WTC11 (cell line): ENCODE data around the gene ATP6V1G2. TPM values are rescaled to one million over a fixed set of nuclear protein-coding genes. Genes with fewer than 3 reads are reported as not detected.

ENCODE experiments used
- ATAC-seq: fragments of 200-7000 bp; cut with Tn5 transposase; 2 replicates; pipeline ENCODE4 v1.10.0; 2021; ENCODE audit warnings: mild to moderate bottlenecking, moderate library complexity
- CTCF ChIA-PET: fragments of 300-600 bp; sonication (Branson Sonifier 250); formaldehyde crosslinking; loops from one replicate; lab custom pipeline; 2021; ENCODE audit warnings: antibody characterized with exemption; lab: Charles Lee
- POLR2A ChIA-PET: fragments of 350-600 bp; sonication (Branson Sonifier 250); formaldehyde crosslinking; loops from one replicate; lab custom pipeline; 2021; ENCODE audit warnings: antibody characterized with exemption; lab: Charles Lee
- DNase-seq: peaks from one replicate; pipeline ENCODE4 v3.0.0; 2021; ENCODE audit warnings: low spot score
- H3K27ac Mint-ChIP-seq: 2 replicates; pipeline ENCODE4 v1.8.0; 2021; ENCODE audit warnings: mixed read lengths
- H3K27me3 Mint-ChIP-seq: 2 replicates; pipeline ENCODE4 v1.8.0; 2021; ENCODE audit warnings: low read depth, mild to moderate bottlenecking, moderate library complexity, mixed read lengths
- H3K36me3 Mint-ChIP-seq: 2 replicates; pipeline ENCODE4 v1.8.0; 2021; ENCODE audit warnings: mixed read lengths
- H3K4me1 Mint-ChIP-seq: 2 replicates; pipeline ENCODE4 v1.8.0; 2022; ENCODE audit warnings: mixed read lengths
- H3K4me3 Mint-ChIP-seq: 2 replicates; pipeline ENCODE4 v1.8.0; 2021; ENCODE audit warnings: mild to moderate bottlenecking, moderate library complexity, mixed read lengths
- H3K9me3 Mint-ChIP-seq: 2 replicates; pipeline ENCODE4 v1.8.0; 2021; ENCODE audit warnings: mixed read lengths
- AR ChIP-seq: fragments of 250-450 bp; sonication (Bioruptor Pico); IDR thresholded peaks from 2 replicates; pipeline ENCODE4 v1.9.0; 2021; ENCODE audit warnings: mild to moderate bottlenecking
- ATF1 ChIP-seq: sonication (generic); formaldehyde crosslinking; IDR thresholded peaks from 2 replicates; pipeline ENCODE4 v1.8.1; 2023; ENCODE audit warnings: mild to moderate bottlenecking, moderate library complexity, missing genetic modification reagents
- ATF2 ChIP-seq: sonication (generic); formaldehyde crosslinking; IDR thresholded peaks from 2 replicates; pipeline ENCODE4 v1.8.1; 2022; ENCODE audit warnings: low read depth, missing genetic modification reagents, borderline replicate concordance
- ATF6 ChIP-seq: sonication (generic); formaldehyde crosslinking; IDR thresholded peaks from 2 replicates; pipeline ENCODE4 v1.8.1; 2023; ENCODE audit warnings: mild to moderate bottlenecking, missing genetic modification reagents
- FOXJ3 ChIP-seq: sonication (generic); formaldehyde crosslinking; IDR thresholded peaks from 2 replicates; pipeline ENCODE4 v1.9.0; 2021; ENCODE audit warnings: missing genetic modification reagents, mild to moderate bottlenecking, borderline replicate concordance
- FOXP1 ChIP-seq: sonication (generic); formaldehyde crosslinking; IDR thresholded peaks from 2 replicates; pipeline ENCODE4 v1.8.0; 2022; ENCODE audit warnings: missing genetic modification reagents, mild to moderate bottlenecking, moderate library complexity, borderline replicate concordance
- MAX ChIP-seq: sonication (generic); formaldehyde crosslinking; IDR thresholded peaks from 2 replicates; pipeline ENCODE4 v1.8.0; 2022; ENCODE audit warnings: mild to moderate bottlenecking, missing genetic modification reagents
- MLX ChIP-seq: sonication (generic); formaldehyde crosslinking; IDR thresholded peaks from 2 replicates; pipeline ENCODE4 v1.8.1; 2023; ENCODE audit warnings: mild to moderate bottlenecking, missing genetic modification reagents, moderate library complexity
- NFE2L1 ChIP-seq: sonication (generic); formaldehyde crosslinking; IDR thresholded peaks from 2 replicates; pipeline ENCODE4 v1.8.1; 2023; ENCODE audit warnings: missing genetic modification reagents
- OVOL2 ChIP-seq: fragments of 250-450 bp; sonication (Bioruptor Pico); IDR thresholded peaks from 2 replicates; pipeline ENCODE4 v1.9.0; 2021; ENCODE audit warnings: mild to moderate bottlenecking, borderline replicate concordance
- SMAD3 ChIP-seq: sonication (generic); formaldehyde crosslinking; IDR thresholded peaks from 2 replicates; pipeline ENCODE4 v1.8.0; 2022; ENCODE audit warnings: missing genetic modification reagents, mild to moderate bottlenecking, borderline replicate concordance
- USF1 ChIP-seq: sonication (generic); formaldehyde crosslinking; IDR thresholded peaks from 2 replicates; pipeline ENCODE4 v1.8.0; 2022; ENCODE audit warnings: mild to moderate bottlenecking, missing genetic modification reagents
- ZMAT4 ChIP-seq: fragments of 250-450 bp; sonication (Bioruptor Pico); IDR thresholded peaks from 2 replicates; pipeline ENCODE4 v1.9.0; 2021; ENCODE audit warnings: mild to moderate bottlenecking
- ZNF121 ChIP-seq: sonication (generic); formaldehyde crosslinking; IDR thresholded peaks from 2 replicates; pipeline ENCODE4 v1.8.0; 2023; ENCODE audit warnings: missing genetic modification reagents
- ZNF423 ChIP-seq: fragments of 250-450 bp; sonication (Bioruptor Pico); IDR thresholded peaks from 2 replicates; pipeline ENCODE4 v2.1.2; 2022; ENCODE audit warnings: mild to moderate bottlenecking, moderate library complexity
- ZNF512 ChIP-seq: sonication (generic); formaldehyde crosslinking; IDR thresholded peaks from 2 replicates; pipeline ENCODE4 v1.8.1; 2022; ENCODE audit warnings: missing genetic modification reagents, borderline replicate concordance
- total RNA-seq: library from RNA; stranded (reverse); gene quantifications from 3 replicates; pipeline ENCODE4 v1.2.3, GENCODE V29; 2021

Gene ATP6V1G2
- total RNA-seq, 1 experiment from 2014 or later: 4.0 TPM

GRCh38 chr6:31575335-31575901 lies 29.0 kb upstream of the ATP6V1G2 start, which contains the start of gene TNF:
Gene TNF (plus strand): TSS chr6:31575565. CDS start chr6:31575742, 177 bp downstream.
- H3K36me3 Mint-ChIP-seq: no peaks in the 10 kb centered on the region
- H3K27me3 Mint-ChIP-seq: peaks cover 40% of the 10 kb centered on the region
- no peaks in the 10 kb centered on the region for H3K9me3 Mint-ChIP-seq
- ChIA-PET CTCF (interaction anchor here (0.6 to 15.1 kb wide), 7 partner anchors 10 to 133 kb away, joined by 3 to 293 read pairs (median 21); partner anchors contain the start of genes ATP6V1G2, LST1, NCR3 and NFKBIL1), POLR2A (interaction anchor here (1.1 kb wide), 1 partner anchor 29 kb away, joined by 3 read pairs; the partner anchor contains the start of gene ATP6V1G2)
- TF ChIP-seq ZNF121 (CRISPR knock-in tag): no peak
- TF ChIP-seq ZNF423 (CRISPR knock-in tag): no peak
- no peak for TF ChIP-seq ZNF512 (CRISPR knock-in tag)
- no peak for TF ChIP-seq USF1 (CRISPR knock-in tag)
- no peak for TF ChIP-seq OVOL2 (CRISPR knock-in tag)
- no peak for TF ChIP-seq MLX (CRISPR knock-in tag)
- no peak for TF ChIP-seq FOXJ3 (CRISPR knock-in tag)
- no peak for TF ChIP-seq ATF1 (CRISPR knock-in tag)
- TF ChIP-seq AR (CRISPR knock-in tag): no peak
- no peak for TF ChIP-seq FOXP1 (CRISPR knock-in tag)
- TF ChIP-seq NFE2L1: no peak
- TF ChIP-seq SMAD3 (CRISPR knock-in tag): no peak
- TF ChIP-seq ATF6 (CRISPR knock-in tag): no peak
- no peak for TF ChIP-seq MAX (CRISPR knock-in tag)
- no peak for TF ChIP-seq ATF2 (CRISPR knock-in tag)
- no peak for TF ChIP-seq ZMAT4 (CRISPR knock-in tag)
- no peak within 1 kb of the TSS for H3K4me3 Mint-ChIP-seq
- H3K4me1 Mint-ChIP-seq: peaks cover 29% of the 10 kb centered on the region
- ATAC-seq (no peak), DNase-seq (no peak)
- no peak within 1 kb of the TSS for H3K27ac Mint-ChIP-seq
